Upper lobe of right lung (tissue), 1 donor: ENCODE data around the gene VILL. TPM values are rescaled to one million over a fixed set of nuclear protein-coding genes. Genes with fewer than 3 reads are reported as not detected.
A peak's percentile ranks its signal among the peaks of the same experiment; 100 is the strongest.

Source experiments
- ATAC-seq: fragments of 200-7000 bp; cut with Tn5 transposase; one replicate; pipeline ENCODE4 v1.9.1; 2020; ENCODE audit warnings: mild to moderate bottlenecking, moderate library complexity
- DNase-seq: peaks from one replicate; pipeline ENCODE4 v3.0.0-alpha.2; 2020
- H3K27ac ChIP-seq: fragments of 200-600 bp; one replicate; pipeline ENCODE4 v1.8.0; 2022
- H3K27me3 ChIP-seq: fragments of 200-600 bp; one replicate; pipeline ENCODE4 v1.8.0; 2022; ENCODE audit warnings: mild to moderate bottlenecking
- H3K36me3 ChIP-seq: fragments of 200-600 bp; one replicate; pipeline ENCODE4 v1.8.0; 2022
- H3K4me1 ChIP-seq: fragments of 200-600 bp; one replicate; pipeline ENCODE4 v1.8.0; 2022
- H3K4me3 ChIP-seq: fragments of 200-600 bp; one replicate; pipeline ENCODE4 v1.8.0; 2022; ENCODE audit warnings: mild to moderate bottlenecking
- H3K9me3 ChIP-seq: fragments of 200-600 bp; one replicate; pipeline ENCODE4 v1.8.0; 2022
- CTCF ChIP-seq: fragments of 200-600 bp; IDR thresholded peaks from one replicate; pipeline ENCODE4 v1.8.0; 2022; ENCODE audit warnings: antibody characterized with exemption
- intact Hi-C: fragments of 100-400 bp; cut with DNase I; formaldehyde crosslinking; loops from one replicate; pipeline ENCODE4 v1.11.0; 2022
- total RNA-seq: library from RNA; stranded (reverse); fragmentation: NEBNext Ultra II Directional; extraction: Animal tissue kit (Norgen Biotek cat#: 25700); gene quantifications from one replicate; pipeline ENCODE4 v1.2.1, GENCODE V29; 2021
- donor health status: DM: no; HTN: yes; CAD: no; lungs with severe emphysema.

The VILL gene
- total RNA-seq, 1 donor from 2014 or later, result 8.9 TPM

GRCh38 chr3:37952564-37952963 lies 38.0 kb upstream of the VILL start:
- H3K27ac ChIP-seq, result no peak overlapping the region
- no peak for TF ChIP-seq CTCF

DNA sequence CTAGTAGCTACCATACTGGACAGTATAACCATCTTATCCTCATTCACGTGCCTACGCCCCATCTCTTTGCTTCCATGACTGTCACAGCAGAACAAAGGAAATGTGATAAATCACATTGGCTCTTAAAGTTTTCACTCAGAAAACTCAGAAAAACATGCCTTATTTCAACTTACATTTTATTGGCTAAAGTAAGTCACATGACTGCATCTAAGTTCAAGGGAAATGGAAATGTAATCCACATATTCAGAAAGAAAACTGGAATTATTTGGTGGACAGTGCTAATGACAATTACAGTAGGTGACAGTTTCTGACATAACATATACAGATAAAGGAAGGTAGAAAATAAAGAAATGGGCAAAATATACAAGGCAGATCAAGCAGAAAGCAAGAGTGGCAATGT lies 37.4 kb upstream of the VILL start:
- Histone ChIP-seq H3K9me3 (no peaks in the 10 kb centered on the region), H3K27ac (peak overlapping the region; percentile 15), H3K36me3 (no peaks in the 10 kb centered on the region), H3K4me1 (peaks cover 34% of the 10 kb centered on the region), H3K4me3 (no peak overlapping the region), H3K27me3 (no peaks in the 10 kb centered on the region)
- DNase-seq (no peak), ATAC-seq (no peak)
- intact Hi-C loops, result no loop called here
- no peak for TF ChIP-seq CTCF

More at GRCh38 chr3:37952564-37952963, 38.0 kb upstream of the VILL start:
- DNase-seq (no peak), ATAC-seq (no peak)
- no peak overlapping the region for H3K4me3 ChIP-seq
- H3K4me1 ChIP-seq, result peaks cover 31% of the 10 kb centered on the region
- intact Hi-C loops, result no loop called here
- no peaks in the 10 kb centered on the region for H3K9me3 ChIP-seq
- no peaks in the 10 kb centered on the region for H3K36me3 ChIP-seq
- H3K27me3 ChIP-seq, result no peaks in the 10 kb centered on the region

DNA sequence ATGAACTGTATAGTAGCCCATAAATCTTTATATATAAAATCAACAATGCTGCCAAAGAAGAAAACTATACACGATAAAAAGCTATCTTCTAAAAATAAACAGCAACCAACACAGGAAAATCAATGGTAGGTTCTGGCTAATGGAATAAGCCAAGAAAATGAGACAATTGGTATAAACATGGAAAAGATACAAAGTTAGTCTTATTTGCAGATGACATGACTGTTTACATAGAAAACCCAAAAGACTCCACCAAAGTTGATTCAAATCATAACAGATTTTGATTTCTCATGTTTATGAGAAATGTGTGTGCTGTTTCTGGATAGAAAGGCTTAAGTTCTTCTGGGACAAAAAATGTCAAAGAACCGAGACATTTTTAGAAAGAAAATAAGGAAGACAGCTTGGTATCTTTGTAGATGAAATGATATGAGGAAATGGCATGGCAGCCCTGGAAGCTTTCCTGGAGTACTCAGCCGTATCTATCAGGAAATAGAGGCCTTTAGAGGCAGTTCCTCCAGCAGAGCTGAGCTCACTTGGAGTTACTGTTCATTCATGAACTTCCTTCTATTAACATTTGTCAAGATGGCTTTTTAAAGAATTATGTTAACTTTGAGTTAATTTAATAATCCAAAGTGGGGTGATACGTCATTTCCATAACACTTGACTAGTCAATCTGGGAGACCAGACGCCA lies 36.7 kb upstream of the VILL start:
- Histone ChIP-seq H3K27me3 (no peaks in the 10 kb centered on the region), H3K4me3 (no peak overlapping the region), H3K9me3 (no peaks in the 10 kb centered on the region), H3K27ac (peak overlapping the region; percentile 15), H3K36me3 (no peaks in the 10 kb centered on the region), H3K4me1 (peaks cover 34% of the 10 kb centered on the region)
- ATAC-seq, result no peak
- DNase-seq, result no peak
- intact Hi-C loops, result no loop called here
- no peak for TF ChIP-seq CTCF

DNA sequence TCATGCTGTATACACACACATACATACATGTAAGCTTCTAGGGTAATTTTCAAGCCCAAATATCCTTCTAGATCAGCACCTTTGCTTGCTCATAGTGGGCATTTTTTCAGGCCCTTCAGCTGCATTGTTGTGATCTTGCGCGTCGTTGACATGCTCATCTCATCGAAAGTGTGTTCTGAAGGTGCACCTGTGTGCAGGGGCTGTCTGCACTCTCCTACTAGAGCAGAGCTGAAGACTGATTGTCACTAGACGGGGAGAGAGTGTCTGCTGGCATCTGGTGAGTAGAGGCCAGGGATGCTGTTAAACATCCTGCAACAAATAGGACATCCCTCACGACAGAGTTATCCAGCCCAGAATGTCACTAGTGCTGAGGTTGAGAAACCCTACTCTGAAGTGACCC lies 35.7 kb upstream of the VILL start:
- H3K4me3 ChIP-seq, result no peak overlapping the region
- no peaks in the 10 kb centered on the region for H3K36me3 ChIP-seq
- H3K27ac ChIP-seq, result no peak overlapping the region
- H3K4me1 ChIP-seq, result peaks cover 34% of the 10 kb centered on the region
- DNase-seq (no peak), ATAC-seq (no peak)
- no peak for TF ChIP-seq CTCF
- H3K27me3 ChIP-seq, result no peaks in the 10 kb centered on the region
- no peaks in the 10 kb centered on the region for H3K9me3 ChIP-seq
- intact Hi-C loops, result no loop called here

- intact Hi-C loops, result no loop called here
- peak overlapping the region; percentile 69 for H3K27ac ChIP-seq
- peaks cover 40% of the 10 kb centered on the region for H3K4me1 ChIP-seq
- H3K27me3 ChIP-seq, result no peaks in the 10 kb centered on the region
- TF ChIP-seq CTCF, result no peak
- H3K4me3 ChIP-seq, result no peak overlapping the region
- H3K36me3 ChIP-seq, result no peaks in the 10 kb centered on the region
- ATAC-seq (peak; percentile 40), DNase-seq (no peak)
- no peaks in the 10 kb centered on the region for H3K9me3 ChIP-seq
Observed at GRCh38 chr3:37955918-37956707, 34.5 kb upstream of the VILL start.
